ENCODE results near the gene MDM2. TPM values are rescaled to one million over a fixed set of nuclear protein-coding genes. Genes with fewer than 3 reads are reported as not detected.
"Not testable (repeated sequence)": the region's sequence is repeated elsewhere in the genome, so short reads cannot be mapped to it uniquely, and the experiment has no call there.

Gene MDM2
- total RNA-seq, 1 donor from 2014 or later: 37.6 TPM

DNA sequence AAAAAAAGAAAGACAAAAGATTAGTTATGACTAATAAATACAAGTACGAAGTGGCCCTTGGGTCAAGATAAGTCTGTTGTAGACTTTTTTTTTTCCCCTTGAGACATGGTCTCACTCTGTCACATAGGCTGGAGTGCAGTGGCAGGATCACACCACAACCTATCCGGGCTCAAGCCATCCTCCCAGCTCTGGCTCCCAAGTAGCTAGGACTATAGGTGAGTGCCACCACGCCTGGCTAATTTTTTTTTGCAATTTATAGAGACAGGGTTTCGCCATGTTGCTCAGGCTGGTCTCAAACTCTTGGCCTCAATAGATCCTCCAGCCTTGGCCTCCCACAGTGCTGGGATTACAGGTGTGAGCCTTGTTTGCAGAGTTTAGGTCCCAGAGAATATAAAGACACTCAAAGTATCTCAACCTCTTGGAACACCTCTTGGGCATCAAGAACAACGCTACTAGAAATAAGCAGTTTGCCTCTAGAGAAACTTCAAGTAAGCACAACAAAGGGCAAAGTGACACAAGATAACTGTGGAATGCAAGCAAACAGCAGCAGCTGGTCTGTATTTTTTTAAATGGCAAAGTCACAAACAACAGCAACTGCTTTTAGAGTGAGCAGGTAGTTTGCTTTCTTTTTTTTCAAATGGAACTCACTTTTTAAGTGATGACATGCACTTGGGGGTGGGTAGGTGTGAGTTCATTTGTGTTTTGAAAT lies 3.9 kb upstream of the MDM2 start:
- DNase-seq (no peak), ATAC-seq (no peak)
- intact Hi-C loops (cut with micrococcal nuclease): no loop called here

DNA sequence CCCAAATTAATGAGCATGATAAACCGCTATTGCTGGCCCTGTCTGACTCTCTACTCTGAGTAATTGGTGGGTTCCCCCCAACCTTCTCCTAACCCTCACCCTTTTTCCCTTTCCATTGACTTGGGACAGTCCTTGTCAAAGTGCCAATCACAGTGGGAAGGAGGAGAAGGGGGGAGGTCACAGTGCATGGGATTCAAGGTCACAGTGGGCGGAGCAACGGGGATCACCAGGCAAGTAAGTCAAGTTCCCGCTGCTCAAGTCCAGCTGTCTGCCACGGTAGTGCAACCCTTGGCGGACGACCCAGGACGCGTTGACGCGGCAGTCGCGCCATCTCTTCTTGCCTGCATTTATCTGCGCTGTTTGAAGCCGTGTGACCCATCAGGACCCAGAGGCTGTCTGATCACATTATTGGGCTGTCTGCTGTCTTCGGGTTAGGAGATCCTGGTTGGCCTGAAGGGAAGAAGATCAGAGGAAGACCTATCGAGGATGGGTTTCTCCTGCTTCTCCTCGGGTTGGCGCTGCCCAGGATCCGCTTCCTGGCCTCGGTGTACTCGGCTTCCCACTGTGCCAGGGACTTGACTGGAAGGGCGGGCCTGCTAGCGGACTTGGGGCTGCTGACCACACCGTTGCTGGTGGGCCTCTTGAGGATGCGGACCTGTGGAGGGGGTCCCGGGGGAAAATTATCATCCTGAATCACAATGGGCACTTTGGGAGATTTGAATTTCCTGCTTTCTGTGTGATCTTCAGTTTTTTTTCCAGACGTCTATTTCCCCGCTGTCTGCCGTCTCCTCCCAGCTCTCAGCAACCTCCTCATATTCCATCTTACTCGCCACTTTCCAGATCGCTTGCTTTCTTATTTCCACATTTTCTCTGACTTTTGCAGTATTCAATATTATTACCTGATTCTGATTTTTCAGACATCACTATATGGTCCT lies 3.1 kb upstream of the MDM2 start:
- ATAC-seq: no peak
- no peak for DNase-seq
- intact Hi-C loops (cut with micrococcal nuclease): no loop called here

DNA sequence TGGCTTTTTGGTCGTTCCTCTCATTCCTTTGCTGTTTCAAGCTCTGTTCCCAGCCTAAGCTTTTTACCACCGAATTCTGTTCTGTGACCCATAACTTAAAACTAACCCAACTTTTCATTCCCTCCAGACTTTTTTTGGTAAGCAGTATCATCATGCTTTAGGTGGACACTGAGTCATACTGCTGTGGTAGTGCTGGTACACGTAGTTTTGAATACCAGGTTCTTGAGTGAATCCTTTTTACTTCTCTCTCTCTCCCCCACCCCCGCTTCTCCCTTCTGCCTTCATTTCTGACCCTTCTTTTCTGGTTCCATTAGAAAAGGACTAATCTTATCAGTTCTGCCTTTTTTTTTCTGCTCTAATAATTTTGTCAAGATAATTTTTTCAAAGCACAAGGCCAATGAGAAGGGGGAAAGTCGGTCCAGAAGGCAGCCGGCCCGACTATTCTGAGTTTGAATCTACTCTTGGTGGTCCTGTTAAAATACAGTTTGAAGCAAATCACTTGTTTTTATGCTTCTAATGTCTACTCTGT lies 2.3 kb upstream of the MDM2 start:
- ATAC-seq (no peak), DNase-seq (no peak)
- intact Hi-C loops (cut with micrococcal nuclease): no loop called here

DNA sequence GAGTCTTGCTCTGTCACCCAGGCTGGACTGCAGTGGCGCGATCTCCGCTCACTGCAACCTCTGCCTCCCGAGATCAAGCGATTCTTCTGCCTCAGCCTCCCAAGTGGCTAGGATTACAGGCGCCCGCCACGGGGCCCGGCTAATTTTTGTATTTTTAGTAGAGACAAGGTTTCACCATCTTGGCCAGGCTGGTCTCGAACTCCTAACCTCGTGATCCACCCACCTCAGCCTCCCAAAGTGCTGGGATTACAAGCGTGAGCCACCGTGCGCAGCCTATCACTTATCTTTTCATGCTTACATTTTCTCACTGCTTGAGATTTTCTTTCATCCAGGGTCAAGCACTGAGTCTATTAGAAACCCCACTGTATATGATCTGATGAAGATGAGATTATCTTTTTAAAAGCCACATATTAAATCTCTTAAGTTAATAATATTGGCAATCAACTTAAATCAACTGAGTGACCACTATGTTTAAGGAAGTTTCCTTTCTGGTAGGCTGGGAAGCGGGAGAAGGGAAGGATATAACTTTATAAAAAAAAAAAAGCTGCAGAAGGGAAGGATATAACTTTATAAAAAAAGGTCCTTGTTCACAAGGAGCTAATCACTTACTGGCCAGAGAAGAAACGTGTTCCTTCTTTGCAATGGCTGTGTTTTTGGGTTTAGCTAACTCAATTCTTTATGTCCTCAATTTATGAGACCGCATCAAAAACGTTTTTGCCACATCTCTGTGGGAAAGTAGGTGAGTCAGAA lies 1.3 kb upstream of the MDM2 start:
- no peak for ATAC-seq
- intact Hi-C loops (cut with micrococcal nuclease): no loop called here
- no peak for DNase-seq

DNA sequence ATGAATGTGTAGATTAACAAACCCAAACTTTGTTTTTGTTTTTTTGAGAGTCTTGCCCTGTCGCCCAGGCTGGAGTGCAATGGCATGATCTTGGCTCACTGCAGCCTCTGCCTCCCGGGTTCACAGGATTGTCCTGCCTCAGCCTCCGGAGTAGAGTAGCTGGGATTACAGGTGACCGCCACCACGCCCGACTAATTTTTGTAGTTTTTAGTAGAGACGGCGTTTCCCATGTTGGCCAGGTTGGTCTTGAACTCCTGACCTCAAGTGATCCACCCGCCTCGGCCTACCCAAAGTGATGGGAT lies 752 bp upstream of the MDM2 start:
- intact Hi-C loops (cut with micrococcal nuclease); DNase-seq; ATAC-seq: not testable (repeated sequence)

DNA sequence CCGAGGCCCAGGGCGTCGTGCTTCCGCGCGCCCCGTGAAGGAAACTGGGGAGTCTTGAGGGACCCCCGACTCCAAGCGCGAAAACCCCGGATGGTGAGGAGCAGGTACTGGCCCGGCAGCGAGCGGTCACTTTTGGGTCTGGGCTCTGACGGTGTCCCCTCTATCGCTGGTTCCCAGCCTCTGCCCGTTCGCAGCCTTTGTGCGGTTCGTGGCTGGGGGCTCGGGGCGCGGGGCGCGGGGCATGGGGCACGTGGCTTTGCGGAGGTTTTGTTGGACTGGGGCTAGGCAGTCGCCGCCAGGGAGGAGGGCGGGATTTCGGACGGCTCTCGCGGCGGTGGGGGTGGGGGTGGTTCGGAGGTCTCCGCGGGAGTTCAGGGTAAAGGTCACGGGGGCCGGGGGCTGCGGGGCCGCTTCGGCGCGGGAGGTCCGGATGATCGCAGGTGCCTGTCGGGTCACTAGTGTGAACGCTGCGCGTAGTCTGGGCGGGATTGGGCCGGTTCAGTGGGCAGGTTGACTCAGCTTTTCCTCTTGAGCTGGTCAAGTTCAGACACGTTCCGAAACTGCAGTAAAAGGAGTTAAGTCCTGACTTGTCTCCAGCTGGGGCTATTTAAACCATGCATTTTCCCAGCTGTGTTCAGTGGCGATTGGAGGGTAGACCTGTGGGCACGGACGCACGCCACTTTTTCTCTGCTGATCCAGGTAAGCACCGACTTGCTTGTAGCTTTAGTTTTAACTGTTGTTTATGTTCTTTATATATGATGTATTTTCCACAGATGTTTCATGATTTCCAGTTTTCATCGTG lies 612 bp downstream of the MDM2 start:
- peak; percentile 74 for DNase-seq
- intact Hi-C loops (cut with micrococcal nuclease): no loop called here
- ATAC-seq: peak; percentile 76

DNA sequence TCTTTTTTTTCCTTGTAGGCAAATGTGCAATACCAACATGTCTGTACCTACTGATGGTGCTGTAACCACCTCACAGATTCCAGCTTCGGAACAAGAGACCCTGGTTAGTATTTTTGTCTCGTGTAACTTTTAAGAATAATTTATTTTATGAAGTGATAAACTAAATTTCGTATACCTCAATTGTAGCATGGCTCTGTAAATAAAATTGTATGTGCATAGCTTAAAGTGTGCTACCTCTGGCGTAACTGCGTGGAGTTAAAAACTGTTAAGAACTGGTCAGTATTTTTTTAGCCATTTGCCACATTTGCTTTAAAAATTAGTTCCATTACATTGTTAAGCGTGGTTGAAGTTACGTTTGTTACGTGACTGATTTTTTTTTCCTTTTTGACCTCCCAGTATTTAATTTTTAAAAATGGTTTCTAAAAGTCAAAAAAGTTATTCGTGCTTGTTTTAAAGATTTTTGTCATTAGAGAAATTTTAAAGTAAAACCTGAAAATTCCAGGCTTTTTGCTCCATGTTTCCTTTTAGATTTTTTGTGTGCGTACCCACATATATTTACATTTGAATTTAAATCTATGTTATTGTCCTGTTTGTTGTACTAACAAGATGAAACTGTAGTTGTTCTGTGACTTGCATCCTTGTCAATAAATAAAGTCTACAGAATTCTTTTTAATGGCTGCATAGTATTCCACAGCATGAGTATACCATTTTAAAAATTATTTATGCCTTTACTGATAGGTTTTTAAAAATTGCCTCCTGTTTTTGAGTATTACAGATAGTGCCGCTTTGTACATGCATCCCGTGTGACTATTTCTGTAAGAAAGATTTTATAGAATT lies 1.4 kb downstream of the MDM2 start:
- intact Hi-C loops (cut with micrococcal nuclease): no loop called here
- ATAC-seq (no peak), DNase-seq (no peak)

DNA sequence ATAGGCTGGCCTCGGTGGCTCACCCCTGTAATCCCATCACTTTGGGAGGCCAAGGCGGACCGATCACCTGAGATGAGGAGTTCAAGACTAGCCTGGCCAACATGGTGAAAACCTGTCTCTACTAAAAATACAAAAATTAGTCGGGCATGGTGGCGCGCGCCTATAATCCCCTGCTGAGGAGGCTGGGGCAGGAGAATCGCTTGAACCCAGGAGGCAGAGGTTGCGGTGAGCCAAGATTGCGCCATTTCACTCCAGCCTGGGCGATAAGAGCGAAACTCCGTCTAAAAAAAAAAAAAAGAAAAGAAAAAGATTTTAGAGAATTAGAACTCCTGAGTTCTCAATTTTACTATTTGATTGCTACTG lies 2.0 kb downstream of the MDM2 start:
- ATAC-seq; DNase-seq; intact Hi-C loops (cut with micrococcal nuclease): not testable (repeated sequence)

DNA sequence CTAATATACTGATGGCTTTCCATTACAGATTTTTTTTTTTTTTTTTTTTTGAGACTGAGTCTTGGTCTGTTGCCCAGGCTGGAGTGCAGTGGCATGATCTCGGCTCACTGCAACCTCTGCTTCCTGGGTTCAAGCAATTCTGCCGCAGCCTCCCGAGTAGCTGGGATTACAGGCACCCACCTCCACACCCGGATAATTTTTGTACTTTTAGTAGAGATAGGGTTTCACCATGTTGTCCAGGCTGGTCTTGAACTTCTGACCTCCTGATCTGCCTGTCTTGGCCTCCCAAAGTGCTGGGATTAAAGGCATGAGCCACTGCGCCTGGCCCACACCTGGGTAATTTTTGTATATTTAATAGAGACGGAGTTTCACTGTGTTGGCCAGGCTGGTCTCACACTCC lies 3.6 kb downstream of the MDM2 start:
- ATAC-seq; intact Hi-C loops (cut with micrococcal nuclease); DNase-seq: not testable (repeated sequence)

DNA sequence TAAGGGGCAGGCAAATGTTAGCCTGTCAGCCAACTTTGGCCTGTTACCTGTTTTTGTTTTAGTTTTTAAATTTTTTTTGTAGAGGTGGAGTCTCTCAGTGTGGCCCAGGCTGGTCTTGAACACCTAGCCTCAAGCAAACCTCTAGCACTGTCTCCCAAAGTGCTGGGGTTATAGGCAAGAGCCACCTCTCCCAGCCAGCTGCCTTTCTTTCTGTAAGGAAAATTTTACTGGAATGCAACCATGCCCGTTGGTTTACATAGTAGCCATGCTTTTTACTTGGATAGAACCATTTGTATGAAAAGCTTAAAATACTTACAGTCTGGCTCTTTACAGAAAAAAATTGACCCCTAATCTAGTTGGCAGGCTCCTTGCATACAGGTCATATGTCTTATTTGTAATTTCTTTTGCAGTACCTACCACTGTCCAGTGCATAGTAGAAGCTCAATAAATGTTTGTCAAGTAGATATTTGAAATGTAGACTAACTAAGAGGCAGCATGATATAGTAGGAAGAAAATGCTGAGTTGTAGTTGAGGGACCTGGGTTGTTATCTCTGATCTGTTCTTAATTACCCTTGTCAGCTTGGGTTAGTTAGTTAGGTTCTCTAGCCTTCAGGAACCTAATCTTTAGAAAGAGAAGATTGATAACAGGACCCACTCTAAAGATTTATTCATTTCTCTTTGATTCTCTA lies 4.7 kb downstream of the MDM2 start:
- intact Hi-C loops (cut with micrococcal nuclease): no loop called here
- ATAC-seq: no peak
- DNase-seq: no peak

DNA sequence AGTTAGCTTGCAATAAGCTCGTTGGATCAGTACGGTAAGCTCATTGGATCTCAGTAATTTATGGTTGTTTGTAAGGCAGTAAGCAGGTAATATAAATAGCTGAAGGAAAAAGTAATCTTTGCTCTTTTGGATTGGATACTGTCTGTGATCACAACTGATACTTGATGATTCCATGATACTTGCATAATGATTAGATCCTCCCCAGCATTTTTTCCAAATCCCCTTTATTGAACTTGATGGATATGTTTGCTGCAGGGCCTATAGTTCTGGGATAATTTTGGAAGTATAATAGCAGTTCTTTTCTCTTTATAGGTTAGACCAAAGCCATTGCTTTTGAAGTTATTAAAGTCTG lies 5.2 kb downstream of the MDM2 start:
- intact Hi-C loops (cut with micrococcal nuclease): no loop called here
- DNase-seq: no peak
- ATAC-seq: no peak

DNA sequence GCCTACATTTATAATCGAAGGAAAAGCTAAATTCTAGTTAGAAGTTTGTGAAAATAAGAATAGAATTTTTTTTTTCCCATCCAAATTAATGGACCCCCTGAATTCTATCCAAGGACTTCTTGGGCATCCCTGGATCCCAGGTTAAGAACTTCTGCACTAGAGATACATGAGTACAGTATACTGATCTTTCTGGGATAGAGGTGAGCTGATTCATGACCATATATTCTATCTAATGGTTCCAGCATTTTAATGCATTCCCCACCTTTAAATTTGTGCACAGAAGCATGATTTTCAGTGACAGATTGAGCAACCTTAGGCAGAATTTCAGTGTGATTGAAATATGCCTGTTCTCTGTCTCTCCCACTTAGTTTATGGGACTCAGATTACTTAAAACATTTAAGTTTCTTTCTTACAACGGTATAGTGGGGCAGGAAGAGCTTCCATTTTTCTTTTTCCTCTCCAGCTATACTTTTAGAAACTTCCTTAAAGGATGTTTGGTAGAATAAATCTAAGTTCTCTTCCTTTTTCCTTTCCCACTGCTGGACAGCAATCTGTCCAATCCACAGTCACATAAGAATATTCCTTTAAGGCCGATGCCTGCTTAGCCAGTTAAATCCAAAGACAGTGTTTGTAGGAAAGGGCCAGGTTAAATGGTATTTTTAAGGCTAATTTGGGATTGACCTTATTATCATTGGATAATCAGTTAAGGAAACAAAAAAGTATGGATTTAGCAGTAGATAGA lies 6.7 kb downstream of the MDM2 start:
- DNase-seq (no peak), ATAC-seq (no peak)
- intact Hi-C loops (cut with micrococcal nuclease): no loop called here

DNA sequence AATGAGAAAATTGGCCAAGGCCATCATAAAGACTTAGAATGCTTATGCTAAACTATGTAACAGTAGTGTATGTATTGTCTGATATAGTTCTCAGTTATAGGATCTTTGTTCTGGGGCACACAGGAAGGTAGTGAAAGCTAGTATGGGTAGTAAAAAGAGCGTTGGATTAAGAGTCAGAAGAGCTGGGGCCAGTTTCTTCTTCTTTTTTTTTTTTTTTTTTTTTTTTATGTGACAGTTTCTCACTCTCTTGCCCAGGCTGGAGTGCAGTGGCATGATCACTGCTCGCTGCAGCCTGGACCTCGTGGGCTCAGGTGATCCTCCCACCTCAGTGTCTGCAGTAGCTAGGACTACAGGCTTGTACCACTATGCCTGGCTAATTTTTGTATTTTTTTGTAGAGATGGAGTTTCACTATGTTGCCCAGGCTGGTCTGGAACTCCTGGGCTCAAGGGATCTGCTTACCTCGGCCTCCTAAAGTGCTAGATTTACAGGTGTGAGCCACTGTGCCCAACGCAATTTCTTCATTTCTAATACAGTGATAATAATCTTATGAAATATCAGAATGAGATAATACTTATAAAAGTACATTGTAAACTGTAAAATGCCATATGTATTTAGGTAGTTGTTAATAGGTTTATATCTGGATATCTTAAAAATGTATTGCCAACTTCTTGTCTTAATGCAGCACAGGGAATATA lies 7.4 kb downstream of the MDM2 start:
- intact Hi-C loops (cut with micrococcal nuclease): no loop called here
- no peak for ATAC-seq
- DNase-seq: no peak

DNA sequence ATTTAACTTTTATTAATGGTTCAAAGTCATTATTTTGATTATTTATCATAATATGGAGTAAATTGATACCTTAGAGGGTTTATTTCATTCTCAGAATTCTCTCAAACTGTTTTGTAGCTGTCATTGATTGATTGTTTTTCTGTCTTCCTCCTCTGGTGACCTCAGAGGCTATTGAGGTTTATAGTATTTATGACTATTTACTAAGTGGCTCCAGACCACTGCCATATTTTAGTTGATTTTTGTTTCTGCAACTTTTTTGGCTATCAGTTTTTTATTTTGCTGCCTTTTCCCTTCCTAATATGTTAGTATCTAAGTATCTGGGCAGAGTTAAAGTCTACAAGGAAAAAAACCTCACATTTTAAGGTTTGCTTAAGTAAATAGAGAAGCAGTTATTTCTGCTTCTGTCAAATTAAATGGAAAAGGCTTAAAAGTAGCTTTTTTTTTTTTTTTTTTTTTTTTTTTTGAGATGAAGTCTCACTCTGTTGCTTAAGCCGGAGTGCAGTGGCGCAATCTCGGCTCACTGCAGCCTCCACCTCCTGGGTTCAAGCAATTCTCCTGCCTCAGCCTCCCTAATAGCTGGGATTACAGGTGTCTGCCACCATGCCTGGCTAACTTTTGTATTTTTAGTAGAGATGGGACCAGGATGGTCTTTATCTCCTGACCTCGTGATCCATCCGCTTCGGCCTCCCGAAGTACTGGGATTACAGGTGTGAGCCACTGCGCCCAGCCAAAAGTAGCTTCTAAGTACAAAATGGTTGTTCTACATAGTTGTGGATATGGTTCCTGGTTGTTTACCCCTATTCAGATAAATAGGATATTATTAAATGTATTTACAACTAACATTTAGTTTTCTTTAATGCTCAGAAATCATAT lies 8.2 kb downstream of the MDM2 start:
- intact Hi-C loops (cut with micrococcal nuclease): no loop called here
- DNase-seq (no peak), ATAC-seq (no peak)

DNA sequence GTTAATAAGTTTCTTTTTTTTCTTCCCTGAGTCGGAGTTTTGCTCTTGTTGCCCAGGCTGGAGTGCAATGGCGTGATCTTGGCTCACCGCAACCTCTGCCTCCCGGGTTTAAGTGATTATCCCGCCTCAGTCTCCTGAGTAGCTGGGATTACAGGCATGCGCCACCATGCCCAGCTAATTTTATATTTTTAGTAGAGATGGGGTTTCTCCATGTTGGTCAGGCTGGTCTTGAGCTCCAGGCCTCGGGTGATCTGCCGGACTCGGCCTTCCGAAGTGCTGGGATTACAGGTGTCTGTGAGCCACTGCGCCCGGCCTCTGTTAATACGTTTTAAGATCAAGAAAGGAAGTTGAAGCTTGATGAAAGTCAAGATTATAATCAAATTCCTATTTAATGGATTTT lies 11.5 kb downstream of the MDM2 start:
- ATAC-seq; intact Hi-C loops (cut with micrococcal nuclease); DNase-seq: not testable (repeated sequence)

Data from left ventricle myocardium superior (tissue), 1 donor.